ENCODE measurements around the gene EXOC6B. TPM values are rescaled to one million over a fixed set of nuclear protein-coding genes. Genes with fewer than 3 reads are reported as not detected.

EXOC6B gene
- total and polyA plus RNA-seq, 9 of the 15 experiments (the other 6 are each of a cell fraction or from before 2014, with no cell fraction given): 0.28 to 4.2 (median 2.0) TPM

GRCh38 chr2:72712304-72712703 lies 113.5 kb downstream of the EXOC6B start:
- ATAC-seq: no peak
- Histone ChIP-seq H2AFZ (ENCODE audit: low read depth, low read length) (no peak overlapping the region), H3K4me1 (replicated peaks in 1 of 2; ENCODE audit: control insufficient read depth in 2 of 2, insufficient read depth in 2 of 2, low read length in 2 of 2) (no peaks in the 10 kb centered on the region), H3K9ac (ENCODE audit: insufficient read depth in 1 of 2, low read depth in 2 of 2, low read length in 2 of 2) (no peak overlapping the region), H3K27ac (ENCODE audit: extremely low read depth, low read depth, low read length) (no peak overlapping the region), H3K79me2 (ENCODE audit: control insufficient read depth, insufficient read depth, low read length) (no peaks in the 10 kb centered on the region), H3K9me1 (ENCODE audit: control insufficient read depth, insufficient read depth, low read length) (no peaks in the 10 kb centered on the region), H3K27me3 (ENCODE audit: control insufficient read depth in 2 of 2, insufficient read depth in 2 of 2, low read length in 2 of 2) (no peaks in the 10 kb centered on the region), H3K36me3 (ENCODE audit: control insufficient read depth, insufficient read depth, low read length) (no peaks in the 10 kb centered on the region), H3K4me3 (no peak overlapping the region), H4K20me1 (replicated peaks; ENCODE audit: control insufficient read depth, insufficient read depth, low read length) (no peaks in the 10 kb centered on the region), H3K9me3 (replicated peaks; ENCODE audit: control insufficient read depth, insufficient read depth, low read depth, low read length) (no peaks in the 10 kb centered on the region), H3K4me2 (ENCODE audit: insufficient read depth, low read length) (no peak overlapping the region)
- no TSS peak for BruUV-seq (replicated peaks)
- CTCF ChIA-PET (ENCODE audit: low intra/inter-chr PET ratio): no interaction called here
- intact Hi-C loops (cut with micrococcal nuclease) (no loop called here), in situ Hi-C loops (cut with MboI) (no loop called here)
- POLR2A ChIA-PET: no interaction called here
- no peak for FAIRE-seq
- DNase-seq (ENCODE audit: extremely low read depth in 1 of 4, low spot score in 3 of 4): no peak
- TF ChIP-seq KDM2B (CRISPR knock-in tag; IDR thresholded peaks at IDR 0.05): no peak
- no peak for TF ChIP-seq MLX (CRISPR knock-in tag; conservative IDR thresholded peaks at IDR 0.05)
- no peak for TF ChIP-seq PPARD (CRISPR knock-in tag; IDR thresholded peaks at IDR 0.05)
- TF ChIP-seq ZNF592 (IDR thresholded peaks at IDR 0.05): no peak
- TF ChIP-seq RBM15 (IDR thresholded peaks at IDR 0.05; ENCODE audit: insufficient read depth, low read length): no peak
- no peak for TF ChIP-seq BRD4 (IDR thresholded peaks at IDR 0.05)
- TF ChIP-seq AFF1 (IDR thresholded peaks at IDR 0.05; ENCODE audit: low read depth in 1 of 2, partially characterized antibody in 2 of 2): no peak
- no peak for TF ChIP-seq ZFP30 (CRISPR knock-in tag; IDR thresholded peaks at IDR 0.05; ENCODE audit: borderline replicate concordance)
- TF ChIP-seq ESRRB (CRISPR knock-in tag; IDR thresholded peaks at IDR 0.05; ENCODE audit: borderline replicate concordance): no peak
- no peak for TF ChIP-seq FOXK1 (CRISPR knock-in tag; IDR thresholded peaks at IDR 0.05; ENCODE audit: borderline replicate concordance)
- no peak for TF ChIP-seq PYGO2 (tag; IDR thresholded peaks at IDR 0.05)
- no peak for TF ChIP-seq CGGBP1 (CRISPR knock-in tag; IDR thresholded peaks at IDR 0.05)

Data from K562 (cell line).